ENCODE measurements around the gene TULP1. TPM values are rescaled to one million over a fixed set of nuclear protein-coding genes. Genes with fewer than 3 reads are reported as not detected.

The TULP1 gene
- total and polyA plus RNA-seq, 2 of the 13 experiments (the other 11 are each of a cell fraction or from before 2014, with no cell fraction given), result not detected

- no peak for TF ChIP-seq EHMT2 (IDR thresholded peaks at IDR 0.05; ENCODE audit: borderline replicate concordance, low read depth, low read length)
- TF ChIP-seq UBTF (CRISPR knock-in tag; IDR thresholded peaks at IDR 0.05), result peak; percentile 96
- TF ChIP-seq, protein P1, sequence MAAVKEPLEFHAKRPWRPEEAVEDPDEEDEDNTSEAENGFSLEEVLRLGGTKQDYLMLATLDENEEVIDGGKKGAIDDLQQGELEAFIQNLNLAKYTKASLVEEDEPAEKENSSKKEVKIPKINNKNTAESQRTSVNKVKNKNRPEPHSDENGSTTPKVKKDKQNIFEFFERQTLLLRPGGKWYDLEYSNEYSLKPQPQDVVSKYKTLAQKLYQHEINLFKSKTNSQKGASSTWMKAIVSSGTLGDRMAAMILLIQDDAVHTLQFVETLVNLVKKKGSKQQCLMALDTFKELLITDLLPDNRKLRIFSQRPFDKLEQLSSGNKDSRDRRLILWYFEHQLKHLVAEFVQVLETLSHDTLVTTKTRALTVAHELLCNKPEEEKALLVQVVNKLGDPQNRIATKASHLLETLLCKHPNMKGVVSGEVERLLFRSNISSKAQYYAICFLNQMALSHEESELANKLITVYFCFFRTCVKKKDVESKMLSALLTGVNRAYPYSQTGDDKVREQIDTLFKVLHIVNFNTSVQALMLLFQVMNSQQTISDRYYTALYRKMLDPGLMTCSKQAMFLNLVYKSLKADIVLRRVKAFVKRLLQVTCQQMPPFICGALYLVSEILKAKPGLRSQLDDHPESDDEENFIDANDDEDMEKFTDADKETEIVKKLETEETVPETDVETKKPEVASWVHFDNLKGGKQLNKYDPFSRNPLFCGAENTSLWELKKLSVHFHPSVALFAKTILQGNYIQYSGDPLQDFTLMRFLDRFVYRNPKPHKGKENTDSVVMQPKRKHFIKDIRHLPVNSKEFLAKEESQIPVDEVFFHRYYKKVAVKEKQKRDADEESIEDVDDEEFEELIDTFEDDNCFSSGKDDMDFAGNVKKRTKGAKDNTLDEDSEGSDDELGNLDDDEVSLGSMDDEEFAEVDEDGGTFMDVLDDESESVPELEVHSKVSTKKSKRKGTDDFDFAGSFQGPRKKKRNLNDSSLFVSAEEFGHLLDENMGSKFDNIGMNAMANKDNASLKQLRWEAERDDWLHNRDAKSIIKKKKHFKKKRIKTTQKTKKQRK (IDR thresholded peaks at IDR 0.05; ENCODE audit: low read length), result no peak
- TF ChIP-seq, protein P2, sequence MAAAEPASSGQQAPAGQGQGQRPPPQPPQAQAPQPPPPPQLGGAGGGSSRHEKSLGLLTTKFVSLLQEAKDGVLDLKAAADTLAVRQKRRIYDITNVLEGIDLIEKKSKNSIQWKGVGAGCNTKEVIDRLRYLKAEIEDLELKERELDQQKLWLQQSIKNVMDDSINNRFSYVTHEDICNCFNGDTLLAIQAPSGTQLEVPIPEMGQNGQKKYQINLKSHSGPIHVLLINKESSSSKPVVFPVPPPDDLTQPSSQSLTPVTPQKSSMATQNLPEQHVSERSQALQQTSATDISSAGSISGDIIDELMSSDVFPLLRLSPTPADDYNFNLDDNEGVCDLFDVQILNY (CRISPR knock-in tag; conservative IDR thresholded peaks at IDR 0.05), result no peak
- peak; percentile 95; the same call in 1 of the 2 replicates for TF ChIP-seq KLF9 (CRISPR knock-in tag; IDR thresholded peaks at IDR 0.05; ENCODE audit: low read depth)
- no peak; the same call in 1 of the 2 replicates for TF ChIP-seq ZUFSP (CRISPR knock-in tag; IDR thresholded peaks at IDR 0.05; ENCODE audit: borderline replicate concordance)
- TF ChIP-seq ERF (CRISPR knock-in tag; IDR thresholded peaks at IDR 0.05), result peak; percentile 97
- no peak for TF ChIP-seq MNT (IDR thresholded peaks at IDR 0.05)
- peak; percentile 77; the same call in 1 of the 2 replicates for TF ChIP-seq GTF3A (CRISPR knock-in tag; conservative IDR thresholded peaks at IDR 0.05)
- TF ChIP-seq ZNF740 (CRISPR knock-in tag; IDR thresholded peaks at IDR 0.05), result peak; percentile 82; the same call in 1 of the 2 replicates
- TF ChIP-seq, protein P3, sequence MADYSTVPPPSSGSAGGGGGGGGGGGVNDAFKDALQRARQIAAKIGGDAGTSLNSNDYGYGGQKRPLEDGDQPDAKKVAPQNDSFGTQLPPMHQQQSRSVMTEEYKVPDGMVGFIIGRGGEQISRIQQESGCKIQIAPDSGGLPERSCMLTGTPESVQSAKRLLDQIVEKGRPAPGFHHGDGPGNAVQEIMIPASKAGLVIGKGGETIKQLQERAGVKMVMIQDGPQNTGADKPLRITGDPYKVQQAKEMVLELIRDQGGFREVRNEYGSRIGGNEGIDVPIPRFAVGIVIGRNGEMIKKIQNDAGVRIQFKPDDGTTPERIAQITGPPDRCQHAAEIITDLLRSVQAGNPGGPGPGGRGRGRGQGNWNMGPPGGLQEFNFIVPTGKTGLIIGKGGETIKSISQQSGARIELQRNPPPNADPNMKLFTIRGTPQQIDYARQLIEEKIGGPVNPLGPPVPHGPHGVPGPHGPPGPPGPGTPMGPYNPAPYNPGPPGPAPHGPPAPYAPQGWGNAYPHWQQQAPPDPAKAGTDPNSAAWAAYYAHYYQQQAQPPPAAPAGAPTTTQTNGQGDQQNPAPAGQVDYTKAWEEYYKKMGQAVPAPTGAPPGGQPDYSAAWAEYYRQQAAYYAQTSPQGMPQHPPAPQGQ (CRISPR knock-in tag; IDR thresholded peaks at IDR 0.05; ENCODE audit: borderline replicate concordance), result no peak
- TF ChIP-seq FOXJ3 (CRISPR knock-in tag; IDR thresholded peaks at IDR 0.05; ENCODE audit: borderline replicate concordance), result no peak; the same call in 1 of the 2 replicates
- TF ChIP-seq ZNF629 (CRISPR knock-in tag; conservative IDR thresholded peaks at IDR 0.05), result peak; percentile 65; the same call in 1 of the 2 replicates
- TF ChIP-seq SIN3B (IDR thresholded peaks at IDR 0.05; ENCODE audit: low read length), result peak; percentile 72
- TF ChIP-seq KAT8 (CRISPR knock-in tag; IDR thresholded peaks at IDR 0.05), result peak; percentile 97
- peak; percentile 91; the same call in 1 of the 2 replicates for TF ChIP-seq RNF2 (conservative IDR thresholded peaks at IDR 0.05; ENCODE audit: low read depth)
Observed at GRCh38 chr6:35468181-35468979, 44.3 kb downstream of the TULP1 start, which contains the start of gene RPL10A (continued).
